Measurements from ENCODE around the gene SEZ6L. TPM values are rescaled to one million over a fixed set of nuclear protein-coding genes. Genes with fewer than 3 reads are reported as not detected.
A peak's percentile ranks its signal among the peaks of the same experiment; 100 is the strongest.

Gene SEZ6L
- 6.3 TPM for polyA plus RNA-seq (2013, experiment 1 of 2; ENCODE audit: insufficient read length)
- 4.5 TPM for polyA plus RNA-seq (2013, experiment 2 of 2; ENCODE audit: insufficient read length)

GRCh38 chr22:26169315-26170111 lies at the start of gene SEZ6L:
SEZ6L (plus strand) TSS chr22:26169462; CDS start chr22:26169670, 208 bp downstream.
- peak; percentile 17 for DNase-seq

DNA sequence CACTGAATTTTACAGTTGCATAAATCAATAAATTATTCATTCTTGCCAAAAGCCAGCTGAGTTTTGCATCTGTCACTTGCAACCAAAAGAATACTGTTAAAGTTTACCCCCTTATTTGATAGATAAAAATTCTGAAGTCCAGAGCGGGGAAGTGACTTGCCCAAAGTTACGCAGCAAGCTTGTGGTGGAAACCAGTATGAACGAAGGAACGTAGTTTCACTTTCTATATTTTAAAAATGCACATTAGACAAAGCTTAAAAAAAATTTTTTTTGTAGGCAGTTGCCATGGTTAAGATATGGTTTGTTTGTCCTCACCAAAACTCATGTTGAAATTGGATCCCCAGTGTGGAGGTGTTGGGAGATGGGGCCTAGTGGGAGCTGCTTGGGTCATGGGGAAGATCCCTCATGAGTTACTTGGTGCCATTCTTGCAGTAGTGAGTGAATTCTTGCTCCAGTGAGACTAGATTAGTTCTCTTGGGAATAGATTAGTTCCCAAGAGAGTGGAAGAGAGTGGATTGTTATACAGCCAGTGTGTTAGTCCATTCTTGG lies 46.3 kb upstream of the SEZ6L start:
- no peak for DNase-seq

- DNase-seq, result no peak
These were observed 44.1 kb upstream of the SEZ6L start for GRCh38 chr22:26124991-26125725.

- DNase-seq, result no peak
These were observed 42.1 kb upstream of the SEZ6L start for GRCh38 chr22:26127126-26127525.

DNA sequence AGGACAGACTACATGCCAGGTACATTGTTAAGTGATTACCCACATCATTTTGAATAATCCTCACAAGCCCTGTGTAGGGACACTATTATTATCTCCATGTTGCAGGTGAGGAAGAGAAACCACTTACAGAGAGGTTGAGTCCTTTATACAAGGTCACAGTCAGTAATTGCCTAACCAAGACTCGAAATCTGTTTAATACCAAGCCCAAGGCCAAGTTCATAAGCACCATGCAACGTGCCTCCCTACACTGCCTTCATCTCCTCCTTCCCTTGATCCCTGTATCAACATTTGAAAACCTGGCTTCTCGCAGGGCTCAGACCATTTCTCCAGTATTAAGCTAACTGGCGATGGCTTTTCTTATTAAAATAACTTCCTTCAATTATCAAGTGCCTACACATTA lies 41.7 kb upstream of the SEZ6L start:
- DNase-seq, result no peak

GRCh38 chr22:26131589-26132154 lies 37.6 kb upstream of the SEZ6L start:
- no peak for DNase-seq

GRCh38 chr22:26134654-26135330 lies 34.5 kb upstream of the SEZ6L start:
- no peak for DNase-seq

GRCh38 chr22:26135806-26136205 lies 33.5 kb upstream of the SEZ6L start:
- no peak for DNase-seq

DNA sequence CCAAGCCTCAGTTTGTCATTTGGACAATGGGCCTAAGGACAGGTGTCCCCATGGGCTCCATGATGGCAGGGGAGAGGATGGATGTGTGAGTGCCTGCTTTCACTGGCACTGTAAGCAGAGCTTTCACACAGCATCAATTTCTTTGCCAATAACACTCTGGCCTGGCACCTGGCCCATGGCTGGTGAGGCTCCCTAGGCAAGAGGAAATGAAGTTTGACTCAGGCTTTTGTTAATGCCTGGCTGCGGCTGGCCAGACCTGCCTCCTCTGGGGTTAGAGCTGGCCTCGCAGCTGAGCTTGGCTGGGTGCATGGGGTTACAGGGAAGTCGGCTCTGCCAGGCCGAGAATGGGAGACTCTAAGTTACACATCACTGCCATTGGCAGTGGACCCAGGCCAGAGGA lies 30.0 kb upstream of the SEZ6L start:
- no peak for DNase-seq

DNA sequence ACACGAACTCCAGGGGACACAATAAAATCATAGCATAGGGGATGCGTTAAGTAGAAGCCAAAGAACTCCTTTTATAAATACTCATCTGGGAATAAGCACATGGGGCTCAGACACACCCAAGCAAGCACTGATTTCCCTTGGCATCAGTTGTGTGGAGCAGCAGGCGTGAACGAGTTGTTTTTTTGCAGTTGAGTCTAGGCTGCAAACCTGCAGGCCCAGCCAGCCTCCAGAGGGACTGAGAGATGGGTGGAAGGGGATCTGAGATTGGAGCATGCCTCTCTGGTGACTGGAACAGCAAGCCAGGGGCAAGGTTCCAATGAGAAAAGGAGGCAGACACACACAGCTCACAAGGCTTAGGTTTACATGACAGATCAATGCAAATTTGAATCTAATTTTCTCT lies 27.4 kb upstream of the SEZ6L start:
- DNase-seq, result no peak

DNA sequence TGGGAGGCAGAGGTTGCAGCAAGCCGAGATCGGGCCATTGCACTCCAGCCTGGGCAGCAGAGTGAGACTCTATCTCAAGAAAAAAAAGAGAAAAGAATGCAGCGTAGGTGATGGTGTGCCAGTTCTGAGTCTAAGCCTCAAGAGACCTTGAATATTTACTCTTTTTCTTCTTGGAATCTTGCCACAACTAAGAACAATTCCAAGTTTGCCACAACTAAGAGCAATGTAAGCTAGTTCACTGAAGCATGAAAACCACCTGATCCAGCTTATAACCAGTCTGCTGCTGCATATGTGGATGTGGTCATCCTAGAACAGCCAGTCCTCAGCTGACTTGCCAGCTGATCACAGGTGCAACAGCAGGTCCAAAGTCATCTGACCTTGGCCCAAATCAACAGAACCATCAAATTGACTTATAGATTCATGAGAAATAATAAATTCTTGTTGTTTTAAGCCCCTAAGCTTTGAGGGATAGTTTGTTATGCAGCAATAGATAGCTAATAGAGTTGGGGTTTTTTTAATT lies 25.4 kb upstream of the SEZ6L start:
- DNase-seq, result no peak

DNA sequence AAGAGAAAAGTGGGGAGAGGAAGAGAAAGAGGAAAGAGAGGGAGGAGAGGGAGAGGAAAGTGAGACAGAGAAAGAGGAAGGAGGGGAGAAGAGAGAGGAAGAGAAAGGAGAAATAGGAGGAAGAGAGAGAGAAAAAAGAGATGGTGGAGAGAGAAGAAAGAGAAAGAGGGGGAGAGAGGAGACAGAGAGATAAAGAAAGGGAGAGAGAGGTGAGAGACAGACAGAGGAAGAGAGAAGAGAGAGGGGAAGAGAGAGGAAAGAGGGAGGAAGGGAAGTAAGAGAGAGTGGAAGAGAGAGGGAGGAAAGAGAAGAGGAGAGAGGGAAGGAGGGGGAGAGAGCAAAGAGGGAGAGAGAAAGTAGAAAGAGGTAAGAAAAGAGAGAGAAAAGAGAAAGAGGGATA lies 9.4 kb upstream of the SEZ6L start:
- DNase-seq, result no peak

- DNase-seq, result no peak
These were observed 7.5 kb upstream of the SEZ6L start for GRCh38 chr22:26161746-26162145.

- DNase-seq, result no peak
These were observed 6.3 kb upstream of the SEZ6L start for GRCh38 chr22:26162926-26163325.

- DNase-seq, result no peak
These were observed 5.1 kb upstream of the SEZ6L start for GRCh38 chr22:26164174-26164573.

DNA sequence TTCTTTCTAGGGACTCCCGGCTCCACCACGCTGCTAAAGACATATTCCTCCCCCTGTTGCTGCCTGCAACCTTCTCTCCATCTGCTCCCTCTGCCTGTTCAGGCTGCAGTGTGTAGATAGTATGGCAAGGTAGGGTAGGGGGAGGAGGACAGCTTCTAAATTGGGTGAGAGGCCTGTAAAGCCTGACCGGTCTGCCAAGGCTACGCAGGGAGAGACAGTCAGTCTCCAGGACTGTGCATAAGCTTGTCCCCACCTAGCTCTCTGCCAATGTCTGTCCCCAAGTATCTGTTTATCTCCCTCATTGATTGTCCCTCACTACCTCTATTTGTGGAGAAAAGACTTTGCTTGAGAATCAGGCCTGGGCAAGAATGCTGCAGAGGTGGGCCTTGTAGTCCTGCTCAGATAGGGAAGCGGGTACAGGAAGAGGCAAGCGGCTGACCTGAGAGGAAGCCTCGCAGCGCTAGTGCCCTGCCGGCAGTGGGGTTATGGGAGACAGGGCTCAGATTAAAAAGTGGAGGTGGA lies 871 bp upstream of the SEZ6L start:
- DNase-seq, result no peak

- no peak for DNase-seq
These were observed 335 bp upstream of the SEZ6L start for GRCh38 chr22:26168939-26169314.

DNA sequence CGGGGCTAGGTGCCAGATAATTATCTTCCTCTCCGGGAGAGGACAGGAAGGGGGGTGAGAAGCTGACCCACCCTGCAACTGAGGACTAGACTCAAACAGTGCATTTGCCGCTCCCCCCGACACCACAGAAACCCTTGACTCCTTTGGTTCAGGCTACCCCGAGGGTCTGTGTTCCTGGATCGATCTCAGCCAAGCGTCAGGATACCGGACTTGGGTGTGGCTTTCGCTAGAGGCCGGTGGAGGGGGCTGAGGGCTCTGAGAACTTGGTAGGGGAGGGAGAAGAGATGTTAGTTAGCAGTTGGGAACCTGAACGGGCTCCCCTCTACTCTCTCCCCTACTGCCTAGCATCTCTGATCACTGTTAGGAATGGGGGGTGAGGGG lies 840 bp downstream of the SEZ6L start:
- no peak for DNase-seq

DNA sequence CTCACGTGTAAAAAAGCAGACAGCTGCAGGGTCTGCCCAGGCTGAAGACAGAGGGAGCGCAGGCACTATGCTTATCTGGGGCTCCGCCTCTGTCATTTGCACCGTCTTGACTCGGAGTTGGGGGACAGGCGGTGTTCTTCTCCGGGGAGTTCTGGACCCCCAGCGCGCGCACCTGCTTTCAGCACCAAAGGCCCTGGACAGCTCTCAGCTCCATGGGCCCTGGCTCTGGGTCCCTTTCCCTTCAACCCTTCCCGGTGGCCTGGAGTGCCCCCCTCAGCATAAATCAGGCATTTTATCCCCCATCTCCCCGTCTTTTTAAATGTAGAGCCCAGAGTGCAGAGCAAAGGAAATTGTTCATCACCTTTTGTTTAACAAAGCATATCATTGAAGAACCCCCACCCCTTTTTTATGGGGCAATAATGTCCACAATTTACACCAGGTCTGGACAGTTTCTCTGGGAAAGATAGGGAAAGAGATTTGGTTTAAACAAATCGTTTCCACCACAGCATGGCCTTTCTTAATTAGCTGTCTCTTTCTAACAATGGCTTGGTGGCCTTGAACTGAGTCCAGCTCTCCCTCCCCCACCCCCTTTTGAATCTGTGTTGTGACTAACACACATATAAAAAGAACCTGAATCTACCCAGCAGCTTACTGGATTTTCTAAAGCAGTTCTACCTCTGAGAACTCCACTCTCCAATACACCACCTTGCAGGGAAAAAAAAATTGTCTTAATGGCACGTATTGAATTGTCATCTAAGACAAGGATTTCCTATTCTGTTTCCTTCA lies 1.7 kb downstream of the SEZ6L start:
- peak; percentile 18 for DNase-seq

DNA sequence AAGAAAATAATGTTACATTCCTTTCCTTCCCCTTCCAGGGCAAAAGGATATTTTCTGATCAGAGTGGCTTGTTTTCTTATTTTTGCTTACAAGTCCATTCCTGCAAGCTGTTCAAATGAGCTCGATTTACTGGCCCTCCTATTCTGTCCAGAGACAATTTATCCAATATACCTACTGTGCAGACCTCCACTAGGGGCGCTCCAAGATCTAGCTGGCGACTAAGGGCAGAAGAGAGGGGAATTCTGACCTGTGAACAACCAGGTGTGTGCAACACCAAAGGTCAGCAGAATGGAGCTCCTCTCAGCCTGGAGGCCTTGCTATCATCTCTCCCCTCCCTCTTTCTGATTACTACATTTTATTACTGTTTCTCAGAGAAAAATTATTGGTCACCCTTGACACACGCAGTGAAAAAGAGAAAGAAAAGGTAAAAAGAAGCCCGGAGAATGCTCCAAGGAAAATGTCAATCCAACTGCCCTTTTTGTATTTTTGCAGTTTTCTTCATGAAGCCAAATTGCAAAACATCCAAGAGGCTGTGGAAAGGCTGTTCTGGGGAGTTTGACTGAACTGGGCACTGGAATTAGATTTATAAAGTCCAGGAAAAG lies 3.2 kb downstream of the SEZ6L start:
- DNase-seq, result peak; percentile 35

GRCh38 chr22:26174280-26174679 lies 5.0 kb downstream of the SEZ6L start:
- peak; percentile 39 for DNase-seq
